Left lung (tissue), 10 donors: Measurements from ENCODE around the gene DLEC1. TPM values are rescaled to one million over a fixed set of nuclear protein-coding genes. Genes with fewer than 3 reads are reported as not detected.
"Not testable (repeated sequence)": the region's sequence is repeated elsewhere in the genome, so short reads cannot be mapped to it uniquely, and the experiment has no call there.

Experiments
- ATAC-seq: fragments of 200-7000 bp; cut with Tn5 transposase; one replicate; pipeline ENCODE4 v1.9.1; 2020; ENCODE audit warnings: moderate library complexity
- DNase-seq, 4 donors: peaks; one replicate each; pipeline ENCODE4 v3.0.0-alpha.2; 2013 to 2020
- H3K27ac ChIP-seq, 2 donors: fragments of 200-600 bp; sonication (generic) in 1 of 2; one replicate each; pipeline versions ENCODE4 v1.5.0 to v1.8.0; 2020 to 2021
- H3K27me3 ChIP-seq, 2 donors: fragments of 200-600 bp; sonication (generic) in 1 of 2; one replicate each; pipeline versions ENCODE4 v1.5.0 to v1.8.0; 2020 to 2021
- H3K36me3 ChIP-seq, 2 donors: fragments of 200-600 bp; sonication (generic) in 1 of 2; one replicate each; pipeline versions ENCODE4 v1.5.0 to v1.8.0; 2020 to 2021
- H3K4me1 ChIP-seq, 2 donors: fragments of 200-600 bp; one replicate each; pipeline ENCODE4 v1.8.0; 2021
- H3K4me3 ChIP-seq, 2 donors: fragments of 200-600 bp; sonication (generic) in 1 of 2; one replicate each; pipeline versions ENCODE4 v1.5.0 to v1.8.0; 2020 to 2021; ENCODE audit warnings: mild to moderate bottlenecking in 1 of 2
- H3K9me3 ChIP-seq, 2 donors: fragments of 200-600 bp; sonication (generic) in 1 of 2; one replicate each; pipeline versions ENCODE4 v1.5.0 to v1.8.0; 2020 to 2021
- CTCF ChIP-seq, 2 donors: fragments of 200-600 bp; sonication (generic) in 1 of 2; IDR thresholded peaks; one replicate each; pipeline versions ENCODE4 v1.5.0 to v1.8.0; 2021; ENCODE audit warnings: antibody characterized with exemption in 2 of 2
- intact Hi-C, 2 donors: fragments of 100-400 bp; cut with DNase I; formaldehyde crosslinking; loops; one replicate each; pipeline versions ENCODE4 v1.11.2 to v1.14.2; 2022
- polyA plus RNA-seq, 6 donors: library from polyadenylated mRNA; unstranded; fragments of 120-200 nt; gene quantifications; one replicate each; pipeline ENCODE4 v1.2.1, GENCODE V29; 2013; ENCODE audit not compliant: insufficient read length in 6 of 6
- total RNA-seq, 2 donors: library from RNA; stranded (reverse); fragmentation: NEBNext Ultra II Directional; extraction: Animal tissue kit (Norgen Biotek cat#: 25700); gene quantifications; one replicate each; pipeline ENCODE4 v1.2.1, GENCODE V29; 2021
- donor health status: DM: no; HTN: yes; CAD: no.
- donor health status: DM: no; HTN: no; CAD: no.

Gene DLEC1
- total and polyA plus RNA-seq, 8 donors, result 2.8 to 10.5 (median 6.1) TPM

GRCh38 chr3:38158472-38158871, 119.5 kb downstream of the DLEC1 start:
- Histone ChIP-seq H3K4me1 (peaks cover 0 to 11% of the 10 kb centered on the region in 2 donors), H3K9me3 (no peaks in the 10 kb centered on the region), H3K27me3 (no peaks in the 10 kb centered on the region), H3K36me3 (no peaks in the 10 kb centered on the region), H3K4me3 (no peak overlapping the region), H3K27ac (no peak overlapping the region)
- no peak for TF ChIP-seq CTCF (IDR thresholded peaks at IDR 0.05)
- ATAC-seq (no peak), DNase-seq (no peak)
- intact Hi-C loops, result no loop called here

GRCh38 chr3:38160704-38161103, 121.7 kb downstream of the DLEC1 start:
- H3K9me3 ChIP-seq, intact Hi-C loops, H3K27me3 ChIP-seq, H3K36me3 ChIP-seq, H3K4me1 ChIP-seq, H3K27ac ChIP-seq, H3K4me3 ChIP-seq, ATAC-seq, DNase-seq: not testable (repeated sequence)

GRCh38 chr3:38163117-38163840, 124.3 kb downstream of the DLEC1 start:
- DNase-seq, result no peak
- peak overlapping the region in 1 of 2 donors; percentile 99 for H3K27ac ChIP-seq
- intact Hi-C loops, result no loop called here

DNA sequence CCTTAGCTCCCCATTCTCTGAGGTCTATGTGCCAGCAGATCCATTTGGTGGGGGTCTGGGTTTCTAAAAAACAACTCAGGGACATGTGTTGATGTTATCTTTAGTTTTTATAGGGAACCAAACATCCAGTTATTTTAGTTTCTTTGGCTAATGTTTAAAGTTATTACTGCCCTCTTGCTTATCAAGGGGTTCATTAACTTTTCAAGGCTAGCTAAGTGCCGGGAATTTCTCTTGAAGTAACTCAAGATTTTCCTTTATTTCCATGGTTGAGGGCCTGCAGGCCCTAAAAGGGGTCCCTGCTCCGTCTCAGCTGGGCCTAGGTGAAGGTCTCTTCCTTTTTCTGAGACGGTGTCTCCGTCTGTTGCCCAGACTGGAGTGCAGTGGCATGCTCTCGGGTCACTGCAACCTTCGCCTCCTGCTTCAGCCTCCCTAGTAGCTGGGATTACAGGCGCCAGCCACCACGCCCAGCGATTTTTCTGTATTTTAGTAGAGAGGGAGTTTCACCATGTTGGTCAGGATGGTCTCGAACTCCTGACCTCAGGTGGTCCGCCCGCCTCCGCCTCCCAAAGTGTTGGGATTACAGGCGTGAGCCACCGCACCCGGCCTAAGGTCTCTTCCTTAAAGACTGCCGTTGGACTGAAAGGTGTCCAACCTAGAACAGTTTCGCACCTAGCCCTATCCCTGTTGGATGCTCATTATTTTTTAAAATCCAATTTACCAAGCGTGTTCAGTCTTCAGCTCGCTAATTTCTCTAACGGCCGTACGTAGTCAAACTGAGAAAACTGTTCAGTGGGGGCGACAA, 125.0 kb downstream of the DLEC1 start:
- Histone ChIP-seq H3K36me3 (no peaks in the 10 kb centered on the region), H3K9me3 (no peaks in the 10 kb centered on the region), H3K27me3 (no peaks in the 10 kb centered on the region), H3K4me1 (peaks cover 9 to 38% of the 10 kb centered on the region in 2 donors), H3K4me3 (peak overlapping the region; percentile 84 to 96), H3K27ac (peak overlapping the region; percentile 93 to 99)
- no peak for ATAC-seq
- no peak for DNase-seq
- intact Hi-C loops, result no loop called here
- no peak for TF ChIP-seq CTCF (IDR thresholded peaks at IDR 0.05)

More at GRCh38 chr3:38163117-38163840, 124.3 kb downstream of the DLEC1 start:
- no peak for TF ChIP-seq CTCF (IDR thresholded peaks at IDR 0.05)
- H3K4me3 ChIP-seq, result no peak overlapping the region
- H3K27me3 ChIP-seq, result no peaks in the 10 kb centered on the region
- peaks cover 9 to 31% of the 10 kb centered on the region in 2 donors for H3K4me1 ChIP-seq
- H3K9me3 ChIP-seq, result no peaks in the 10 kb centered on the region
- ATAC-seq, result no peak
- H3K36me3 ChIP-seq, result no peaks in the 10 kb centered on the region

DNA sequence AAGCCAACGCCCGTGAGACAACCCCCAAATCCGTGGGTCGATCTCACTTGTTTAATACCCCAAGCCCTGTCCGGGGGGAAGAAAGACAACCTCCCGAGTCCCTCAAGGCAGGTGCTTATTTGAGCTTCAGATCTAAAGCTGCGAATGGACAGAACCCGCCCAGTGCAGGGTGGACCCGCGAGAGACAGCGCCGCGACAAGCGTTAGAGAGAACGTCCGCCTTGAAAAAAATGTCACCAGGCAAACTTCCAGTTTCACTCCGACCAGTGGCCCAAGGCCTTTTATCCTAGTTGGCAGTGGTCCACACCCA, 125.6 kb downstream of the DLEC1 start:
- no peak for TF ChIP-seq CTCF (IDR thresholded peaks at IDR 0.05)
- ATAC-seq (no peak), DNase-seq (no peak)
- Histone ChIP-seq H3K9me3 (no peaks in the 10 kb centered on the region), H3K27ac (peak overlapping the region; percentile 93 to 99), H3K4me3 (peak overlapping the region; percentile 84 to 96), H3K4me1 (peaks cover 9 to 41% of the 10 kb centered on the region in 2 donors), H3K36me3 (no peaks in the 10 kb centered on the region), H3K27me3 (no peaks in the 10 kb centered on the region)
- intact Hi-C loops, result no loop called here
